Measurements from ENCODE around the gene ZBTB32.

Gene ZBTB32

DNA sequence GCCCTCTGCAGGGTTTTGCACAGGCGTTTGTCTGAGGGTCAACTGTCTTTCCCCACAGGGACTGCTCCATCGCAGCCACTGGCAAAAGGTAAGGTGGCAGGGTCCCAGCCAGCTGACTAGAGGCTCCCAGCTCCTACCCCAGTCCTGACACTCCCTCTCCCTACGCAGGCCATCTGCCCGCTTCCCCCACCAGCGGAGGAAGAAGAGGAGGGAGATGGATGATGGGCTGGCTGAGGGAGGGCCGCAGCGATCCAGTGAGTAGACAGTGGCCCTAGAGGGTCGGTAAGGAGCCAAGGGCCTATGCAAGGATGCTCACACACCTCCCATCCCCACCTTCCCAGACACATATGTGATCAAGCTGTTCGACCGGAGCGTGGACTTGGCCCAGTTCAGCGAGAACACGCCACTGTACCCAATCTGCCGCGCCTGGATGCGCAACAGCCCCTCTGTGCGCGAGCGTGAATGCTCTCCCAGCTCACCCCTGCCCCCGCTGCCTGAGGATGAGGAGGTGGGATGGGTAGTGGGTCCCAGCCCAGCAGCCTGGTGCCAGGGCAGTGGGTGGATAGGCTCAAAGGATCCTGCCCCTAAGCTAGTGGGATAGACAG, 48.5 kb downstream of the ZBTB32 start:
- DNase-seq (ENCODE audit: low spot score): no peak

DNA sequence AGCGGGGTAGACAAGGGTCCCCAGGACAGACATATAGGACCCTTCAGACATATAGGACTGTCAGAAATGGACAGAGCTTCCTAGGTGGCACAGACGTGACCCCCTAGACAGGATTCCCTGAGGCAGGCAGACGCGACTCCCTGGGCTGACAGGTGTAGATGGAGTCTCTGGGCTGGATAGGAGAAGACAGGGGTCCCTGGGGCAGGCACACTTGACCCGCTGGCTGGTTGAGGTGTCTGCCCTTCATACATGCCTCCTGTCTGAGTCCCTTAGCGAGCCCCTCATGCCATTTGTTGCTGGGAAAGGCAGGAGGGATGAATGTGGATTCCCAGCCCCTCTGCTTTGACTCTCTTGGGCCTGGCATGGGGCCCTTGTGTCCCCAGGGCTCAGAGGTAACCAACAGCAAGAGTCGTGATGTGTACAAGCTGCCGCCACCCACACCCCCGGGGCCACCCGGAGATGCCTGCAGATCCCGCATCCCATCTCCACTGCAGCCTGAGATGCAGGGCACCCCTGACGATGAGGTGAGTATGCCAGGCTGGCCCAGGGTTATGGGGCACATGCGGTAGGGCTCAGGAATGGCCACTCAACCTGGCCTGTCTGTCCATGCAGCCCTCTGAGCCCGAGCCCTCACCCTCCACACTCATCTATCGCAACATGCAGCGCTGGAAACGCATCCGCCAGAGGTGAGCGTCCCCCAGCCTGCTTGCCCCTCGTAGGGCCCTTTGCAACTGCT, 49.4 kb downstream of the ZBTB32 start:
- DNase-seq (ENCODE audit: low spot score): no peak

DNA sequence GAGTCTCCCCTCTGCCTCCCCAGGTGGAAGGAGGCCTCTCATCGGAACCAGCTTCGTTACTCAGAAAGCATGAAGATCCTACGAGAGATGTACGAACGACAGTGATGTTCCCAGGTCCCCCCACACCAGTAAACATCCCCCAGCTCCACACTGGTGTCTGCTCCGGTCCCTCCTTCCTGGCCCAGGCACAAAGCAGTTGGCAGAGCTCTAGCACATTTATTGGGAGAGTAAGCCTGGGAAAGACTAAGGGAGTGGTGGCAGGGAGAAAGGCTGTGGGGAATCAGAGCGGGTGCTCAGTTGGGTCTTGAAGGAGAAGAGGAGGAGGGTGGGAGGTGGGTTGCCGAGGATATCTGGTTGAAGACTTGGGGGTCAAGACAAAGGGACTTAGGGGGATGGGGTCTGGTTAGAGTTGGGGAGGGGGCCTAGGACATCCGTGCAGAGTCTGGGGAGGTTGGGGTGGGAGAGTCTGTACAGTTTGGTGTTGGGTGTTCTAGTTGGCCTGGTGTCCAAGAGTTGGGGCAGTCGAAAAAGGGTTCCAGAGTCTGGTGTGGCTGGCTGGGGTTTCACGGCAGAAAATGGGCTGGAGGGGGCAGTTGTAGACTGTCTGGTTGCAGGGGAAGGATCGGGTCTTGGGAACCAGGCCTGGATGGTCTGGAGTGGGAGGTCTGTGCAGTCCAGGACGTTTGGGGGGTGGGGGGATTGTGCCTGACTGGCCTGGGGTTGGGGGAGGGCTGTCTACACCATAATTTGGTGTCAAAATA, 50.2 kb downstream of the ZBTB32 start:
- no peak for DNase-seq (ENCODE audit: low spot score)

DNA sequence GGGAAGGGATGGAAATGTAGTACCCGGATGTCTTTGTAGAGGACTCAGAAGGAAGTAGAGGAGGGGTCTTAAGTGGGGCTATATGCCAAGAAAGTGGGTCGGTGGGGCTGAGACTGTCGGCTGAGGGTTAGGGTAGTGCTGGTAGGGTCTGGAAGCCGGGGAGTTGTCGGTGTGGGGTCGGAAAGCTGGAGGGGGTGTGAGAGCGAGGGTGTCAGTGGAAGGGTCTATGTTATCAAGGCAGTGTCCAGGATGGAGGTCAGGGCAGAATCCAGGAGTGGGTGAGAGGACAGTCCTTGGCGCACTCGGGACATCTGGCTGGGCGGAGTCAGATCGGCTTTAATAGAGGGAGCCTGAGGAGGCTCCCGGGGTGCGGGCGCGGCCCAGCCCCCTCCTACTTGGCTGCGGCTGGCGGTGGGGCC, 50.8 kb downstream of the ZBTB32 start:
- DNase-seq (ENCODE audit: low spot score): no peak

DNA sequence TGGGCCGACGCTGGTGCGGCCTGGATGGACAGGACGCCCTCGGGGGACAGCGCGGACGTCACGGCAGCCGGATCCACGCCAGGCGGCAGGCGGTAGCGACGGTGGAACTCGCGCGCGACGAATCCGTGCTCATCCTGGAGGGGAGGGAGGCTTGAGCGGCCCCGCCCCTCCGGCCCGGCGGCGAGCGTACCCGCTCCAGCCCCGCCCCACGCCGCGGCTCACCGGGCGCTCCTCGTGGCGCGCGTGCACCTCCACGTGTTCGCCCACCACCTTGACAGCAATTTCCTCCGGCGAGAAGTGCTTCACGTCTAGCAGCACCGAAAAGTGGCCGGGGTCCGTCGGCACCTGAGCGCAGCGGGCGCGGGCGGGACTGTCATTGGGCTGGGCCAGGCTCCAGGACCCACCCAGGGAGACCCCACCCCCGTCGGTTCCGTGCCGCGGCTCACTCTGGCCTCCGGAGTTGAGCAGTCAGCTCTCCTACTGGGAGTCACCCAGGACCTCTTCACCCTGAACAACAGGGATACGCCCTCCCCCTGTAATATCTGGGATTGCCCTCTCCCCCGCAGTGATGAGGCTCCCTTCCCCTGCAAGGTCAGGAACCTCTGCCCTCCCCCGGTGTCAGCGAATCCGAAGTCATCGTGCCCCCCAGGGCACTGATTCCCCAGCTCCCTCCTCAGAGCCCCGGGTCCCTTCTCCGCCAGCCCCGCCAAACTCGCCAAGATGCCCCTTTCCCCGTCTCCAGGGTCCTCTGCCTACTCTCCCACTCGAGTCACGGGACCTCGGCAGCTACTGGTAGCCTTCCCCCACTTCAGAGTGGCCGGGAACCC, 51.4 kb downstream of the ZBTB32 start:
- DNase-seq (ENCODE audit: low spot score): peak; percentile 53

DNA sequence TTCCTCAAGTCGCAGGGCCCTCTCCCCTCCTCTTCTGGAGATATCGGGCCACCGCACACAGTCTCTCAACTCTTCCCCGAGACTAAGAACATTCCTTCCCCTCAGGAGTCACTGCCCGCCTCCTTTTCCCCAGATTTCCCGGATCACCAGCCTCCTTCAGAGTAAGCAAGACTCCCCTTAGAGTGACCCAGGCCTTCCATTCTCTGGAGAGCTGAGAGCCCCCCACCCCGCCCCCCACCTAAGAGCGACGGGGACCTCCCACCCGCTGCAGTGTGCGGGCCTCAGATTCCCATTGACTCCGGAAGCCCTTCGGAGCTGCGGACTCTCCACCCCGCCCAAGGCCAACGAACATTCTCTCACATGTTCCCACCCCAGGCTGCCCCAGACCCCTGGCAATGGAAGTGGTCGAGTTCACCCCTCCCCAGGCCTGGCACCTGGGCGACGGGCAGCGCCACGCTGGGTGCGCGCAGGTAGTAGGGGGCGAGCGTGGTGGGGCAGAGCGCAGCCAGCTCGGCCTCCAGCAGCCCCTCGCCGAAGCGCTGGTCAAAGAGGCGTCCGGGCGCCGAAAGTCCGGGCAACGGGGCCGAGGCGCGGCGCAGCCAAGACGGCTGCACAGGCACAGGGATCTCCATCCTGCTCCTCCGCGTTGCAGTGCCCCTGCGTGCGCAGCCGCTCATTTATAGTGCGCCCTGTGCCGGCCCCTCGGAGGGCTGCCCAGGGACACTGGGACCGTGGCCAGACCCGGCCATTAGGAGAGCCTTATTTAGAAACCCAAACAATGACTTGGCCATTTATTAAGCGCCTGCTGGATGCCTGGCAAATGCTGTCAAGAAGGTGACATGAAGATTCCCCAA, 52.2 kb downstream of the ZBTB32 start, which contains the start of gene HSPB6:
TSS of gene HSPB6 (minus strand) at position 653 of the 854 bp plus-strand sequence. CDS start at position 632, 21 bp downstream.
- DNase-seq (ENCODE audit: low spot score): no peak

DNA sequence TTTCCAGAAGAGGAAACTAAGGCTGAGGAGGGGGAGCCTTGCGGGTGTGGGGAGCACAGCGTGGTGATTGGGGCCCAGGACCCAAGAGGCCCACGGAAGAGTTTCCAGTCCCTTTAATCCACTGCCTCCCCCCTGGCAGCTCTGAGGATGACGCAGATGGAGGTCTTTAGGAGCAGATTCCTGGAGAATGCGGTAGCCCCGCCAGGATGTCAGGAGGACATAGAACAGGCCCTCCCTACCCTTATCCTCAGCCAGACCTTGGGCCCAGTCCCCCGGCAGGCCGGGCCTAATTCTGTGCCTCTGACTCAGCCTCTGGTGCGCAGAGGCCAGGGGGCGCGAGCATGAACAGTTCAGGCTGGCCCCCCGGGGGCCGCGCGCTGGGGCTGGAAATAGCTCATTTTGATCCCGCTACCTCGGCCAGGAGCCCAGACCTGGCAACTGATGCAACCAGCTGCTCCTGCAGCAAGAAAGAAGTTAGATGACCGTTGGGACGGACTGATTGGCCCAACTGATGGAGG, 52.9 kb downstream of the ZBTB32 start:
- DNase-seq (ENCODE audit: low spot score): no peak

DNA sequence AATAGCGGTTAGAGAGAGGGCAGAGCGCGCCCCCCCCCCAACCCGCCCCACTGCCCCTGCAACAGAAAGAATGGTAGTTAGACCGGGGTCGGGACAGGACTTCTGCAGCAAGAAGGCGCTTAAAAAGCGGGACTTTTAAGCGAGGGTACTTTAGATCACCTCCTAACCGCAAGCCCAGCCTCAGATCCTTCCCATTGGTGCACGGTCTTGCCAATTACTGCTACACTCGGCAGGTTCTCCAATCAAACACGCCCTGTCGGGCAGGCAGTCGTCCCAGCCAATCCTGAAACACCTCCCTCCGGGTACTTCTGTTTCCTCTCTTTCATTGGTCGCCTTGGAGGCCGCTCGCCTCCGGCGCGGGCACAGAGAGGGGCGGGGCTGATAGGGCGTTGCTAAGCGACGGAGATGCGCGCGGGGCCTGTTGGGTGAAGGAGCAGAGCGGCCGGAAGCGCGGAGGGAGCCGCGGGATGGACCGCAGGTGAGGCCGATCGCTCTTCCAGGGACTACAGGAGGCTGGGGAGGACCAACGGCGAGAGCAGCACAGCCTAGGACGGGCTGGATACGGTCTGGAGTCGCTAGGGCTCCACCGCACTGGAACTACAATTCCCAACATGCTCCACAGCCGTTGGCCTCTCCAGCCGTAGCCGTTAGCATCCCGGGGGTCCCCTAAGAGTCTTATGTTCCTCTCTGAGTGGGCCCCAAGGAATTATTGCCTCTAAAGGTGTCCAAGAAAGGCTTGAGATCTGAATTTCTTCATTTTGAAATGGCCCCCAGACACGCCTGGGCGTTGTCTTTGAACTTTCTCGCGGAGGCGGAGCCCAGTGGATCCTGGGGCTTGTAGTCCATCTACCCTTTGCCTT, 53.6 kb downstream of the ZBTB32 start, which contains the start of gene PROSER3:
TSS of gene PROSER3 (plus strand) at position 428 of the 860 bp plus-strand sequence. CDS start at position 468, 40 bp downstream.
- DNase-seq (ENCODE audit: low spot score): peak; percentile 99

DNA sequence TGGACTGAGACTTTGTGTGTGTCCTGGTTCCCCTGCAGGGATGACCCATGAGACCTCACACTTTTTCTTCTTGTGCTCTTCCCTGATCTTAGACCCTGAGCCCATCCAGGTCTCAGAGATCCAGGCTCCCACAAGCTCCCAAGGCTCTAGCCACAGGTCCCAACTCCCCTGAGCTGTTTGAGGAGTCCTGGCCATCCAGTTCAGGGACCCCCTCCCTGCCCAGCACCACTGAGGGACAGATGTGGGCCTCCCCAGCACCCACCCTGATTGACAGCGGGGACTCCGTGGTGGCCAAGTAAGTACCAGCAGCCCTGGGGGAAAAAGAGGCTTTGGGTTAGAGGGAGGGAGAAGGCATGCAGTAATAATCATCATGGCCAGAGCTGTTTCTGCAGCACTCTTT, 55.3 kb downstream of the ZBTB32 start:
- DNase-seq (ENCODE audit: low spot score): no peak

DNA sequence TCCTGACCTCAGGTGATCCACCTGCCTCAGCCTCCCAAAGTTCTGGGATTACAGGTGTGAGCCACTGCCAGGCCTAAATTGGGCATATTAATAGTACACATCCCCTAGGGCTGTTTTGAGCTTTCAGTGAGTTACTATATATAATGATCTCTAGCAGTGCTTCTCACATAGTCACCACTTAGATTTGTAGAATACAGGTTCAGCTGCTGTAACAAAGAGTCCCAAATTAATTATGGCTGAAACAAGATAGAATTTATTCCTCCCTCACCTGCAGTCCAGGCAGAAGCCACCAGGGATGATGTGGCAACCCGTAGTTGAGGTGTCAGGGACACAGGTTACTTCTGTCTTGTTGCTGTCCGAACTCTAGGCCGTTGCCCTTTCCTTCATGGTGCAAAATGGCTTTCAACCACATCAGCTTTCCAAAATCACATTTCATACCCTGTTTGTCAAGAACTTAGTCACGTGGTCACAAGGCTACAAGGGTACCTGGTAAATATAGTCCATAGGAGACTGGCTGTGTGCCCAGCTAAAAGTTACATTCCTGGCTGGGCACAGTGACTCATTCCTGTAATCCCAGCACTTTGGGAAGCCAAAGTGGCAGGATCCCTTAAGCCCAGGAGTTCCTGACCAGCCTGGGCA, 56.5 kb downstream of the ZBTB32 start:
- DNase-seq (ENCODE audit: low spot score): no peak

DNA sequence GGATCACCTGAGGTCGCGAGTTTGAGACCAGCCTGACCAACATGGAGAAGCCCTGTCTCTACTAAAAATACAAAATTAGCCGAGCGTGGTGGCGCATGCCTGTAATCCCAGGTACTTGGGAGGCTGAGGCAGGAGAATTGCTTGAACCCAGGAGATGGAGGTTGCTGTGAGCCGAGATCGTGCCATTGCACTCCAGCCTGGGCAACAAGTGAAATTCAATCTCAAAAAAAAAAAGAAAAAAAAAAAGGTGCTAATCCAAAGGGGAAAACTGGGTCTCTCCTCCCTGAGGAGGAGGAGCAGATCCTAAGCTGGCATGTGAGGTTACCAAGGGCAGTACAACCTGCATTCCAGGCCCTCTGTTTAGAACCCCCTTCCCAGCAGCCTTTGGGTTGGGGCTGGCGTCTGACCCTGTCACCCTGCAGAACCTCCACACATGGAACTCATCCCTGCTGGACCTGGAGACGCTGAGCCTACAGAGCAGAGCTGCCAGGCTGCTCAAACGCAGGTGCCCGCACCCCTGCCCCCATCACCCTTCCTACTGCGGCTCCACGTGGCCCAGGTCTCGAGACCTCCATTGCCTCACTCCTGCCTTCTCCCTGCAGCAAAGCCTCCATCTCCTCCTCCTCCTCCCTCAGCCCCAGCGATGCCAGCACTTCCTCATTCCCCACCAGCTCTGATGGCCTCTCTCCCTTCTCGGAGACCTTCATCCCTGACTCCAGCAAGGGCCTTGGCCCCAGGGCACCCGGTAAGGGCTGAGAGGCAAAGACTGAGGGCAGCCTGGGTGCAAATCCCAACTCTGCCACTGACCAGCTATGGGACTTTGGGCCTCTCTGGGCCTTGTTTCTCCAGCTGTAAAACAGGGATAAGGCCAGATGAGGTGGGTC, 60.3 kb downstream of the ZBTB32 start:
- DNase-seq (ENCODE audit: low spot score): no peak
